ENCODE data around the gene SPIRE1. TPM values are rescaled to one million over a fixed set of nuclear protein-coding genes. Genes with fewer than 3 reads are reported as not detected.

Gene SPIRE1
- total and polyA plus RNA-seq, 4 donors = 0.29 to 5.7 (median 3.2) TPM

GRCh38 chr18:12438257-12438656 lies 219.7 kb downstream of the SPIRE1 start:
- H3K27me3 ChIP-seq (ENCODE audit: control insufficient read depth in 4 of 4, insufficient read depth in 4 of 4, low read length in 3 of 4) = no peaks in the 10 kb centered on the region
- H3K4me3 ChIP-seq (ENCODE audit: low read depth in 1 of 3, low read length in 3 of 3) = no peak overlapping the region
- no peak overlapping the region for H3K9ac ChIP-seq (ENCODE audit: low read depth in 1 of 2, low read length in 2 of 2)
- H3K36me3 ChIP-seq (ENCODE audit: control insufficient read depth in 4 of 4, insufficient read depth in 3 of 4, low read depth in 1 of 4, low read length in 3 of 4) = no peaks in the 10 kb centered on the region
- DNase-seq (ENCODE audit: low spot score) = no peak
- peaks cover 0 to 2% (median 0%) of the 10 kb centered on the region in 4 donors for H3K9me3 ChIP-seq (ENCODE audit: control insufficient read depth in 4 of 4, low read length in 3 of 4)
- no peaks in the 10 kb centered on the region for H3K4me1 ChIP-seq (ENCODE audit: control insufficient read depth in 4 of 4, insufficient read depth in 4 of 4, low read length in 3 of 4)
- 85% methylated on average over 10 of the region's 10 CpGs for WGBS
- H3K27ac ChIP-seq (ENCODE audit: low read depth in 1 of 2, low read length in 2 of 2) = no peak overlapping the region
- TF ChIP-seq YY1 (IDR thresholded peaks at IDR 0.05) (no peak), RXRA (IDR thresholded peaks at IDR 0.05) (no peak), GABPA (IDR thresholded peaks at IDR 0.05 in 1 of 2, conservative IDR thresholded peaks at IDR 0.05 in 1 of 2) (no peak), FOXA2 (IDR thresholded peaks at IDR 0.05) (no peak), MAX (IDR thresholded peaks at IDR 0.05) (no peak), HNF4A (conservative IDR thresholded peaks at IDR 0.05) (no peak), JUND (IDR thresholded peaks at IDR 0.05) (no peak), ATF3 (IDR thresholded peaks at IDR 0.05) (no peak), SP1 (IDR thresholded peaks at IDR 0.05) (no peak), RAD21 (IDR thresholded peaks at IDR 0.05) (no peak), HNF4G (IDR thresholded peaks at IDR 0.05) (no peak), FOXA1 (IDR thresholded peaks at IDR 0.05) (no peak), TAF1 (conservative IDR thresholded peaks at IDR 0.05) (no peak), EGR1 (IDR thresholded peaks at IDR 0.05; ENCODE audit: low read depth in 2 of 2) (no peak), NR2F2 (IDR thresholded peaks at IDR 0.05) (no peak)
- TF ChIP-seq, protein P1, sequence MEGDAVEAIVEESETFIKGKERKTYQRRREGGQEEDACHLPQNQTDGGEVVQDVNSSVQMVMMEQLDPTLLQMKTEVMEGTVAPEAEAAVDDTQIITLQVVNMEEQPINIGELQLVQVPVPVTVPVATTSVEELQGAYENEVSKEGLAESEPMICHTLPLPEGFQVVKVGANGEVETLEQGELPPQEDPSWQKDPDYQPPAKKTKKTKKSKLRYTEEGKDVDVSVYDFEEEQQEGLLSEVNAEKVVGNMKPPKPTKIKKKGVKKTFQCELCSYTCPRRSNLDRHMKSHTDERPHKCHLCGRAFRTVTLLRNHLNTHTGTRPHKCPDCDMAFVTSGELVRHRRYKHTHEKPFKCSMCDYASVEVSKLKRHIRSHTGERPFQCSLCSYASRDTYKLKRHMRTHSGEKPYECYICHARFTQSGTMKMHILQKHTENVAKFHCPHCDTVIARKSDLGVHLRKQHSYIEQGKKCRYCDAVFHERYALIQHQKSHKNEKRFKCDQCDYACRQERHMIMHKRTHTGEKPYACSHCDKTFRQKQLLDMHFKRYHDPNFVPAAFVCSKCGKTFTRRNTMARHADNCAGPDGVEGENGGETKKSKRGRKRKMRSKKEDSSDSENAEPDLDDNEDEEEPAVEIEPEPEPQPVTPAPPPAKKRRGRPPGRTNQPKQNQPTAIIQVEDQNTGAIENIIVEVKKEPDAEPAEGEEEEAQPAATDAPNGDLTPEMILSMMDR (IDR thresholded peaks at IDR 0.05; ENCODE audit: low read depth, low read length, missing input control) = no peak
- TF ChIP-seq, protein P2, sequence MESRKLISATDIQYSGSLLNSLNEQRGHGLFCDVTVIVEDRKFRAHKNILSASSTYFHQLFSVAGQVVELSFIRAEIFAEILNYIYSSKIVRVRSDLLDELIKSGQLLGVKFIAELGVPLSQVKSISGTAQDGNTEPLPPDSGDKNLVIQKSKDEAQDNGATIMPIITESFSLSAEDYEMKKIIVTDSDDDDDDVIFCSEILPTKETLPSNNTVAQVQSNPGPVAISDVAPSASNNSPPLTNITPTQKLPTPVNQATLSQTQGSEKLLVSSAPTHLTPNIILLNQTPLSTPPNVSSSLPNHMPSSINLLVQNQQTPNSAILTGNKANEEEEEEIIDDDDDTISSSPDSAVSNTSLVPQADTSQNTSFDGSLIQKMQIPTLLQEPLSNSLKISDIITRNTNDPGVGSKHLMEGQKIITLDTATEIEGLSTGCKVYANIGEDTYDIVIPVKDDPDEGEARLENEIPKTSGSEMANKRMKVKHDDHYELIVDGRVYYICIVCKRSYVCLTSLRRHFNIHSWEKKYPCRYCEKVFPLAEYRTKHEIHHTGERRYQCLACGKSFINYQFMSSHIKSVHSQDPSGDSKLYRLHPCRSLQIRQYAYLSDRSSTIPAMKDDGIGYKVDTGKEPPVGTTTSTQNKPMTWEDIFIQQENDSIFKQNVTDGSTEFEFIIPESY (IDR thresholded peaks at IDR 0.05) = no peak
- TF ChIP-seq, protein P3, sequence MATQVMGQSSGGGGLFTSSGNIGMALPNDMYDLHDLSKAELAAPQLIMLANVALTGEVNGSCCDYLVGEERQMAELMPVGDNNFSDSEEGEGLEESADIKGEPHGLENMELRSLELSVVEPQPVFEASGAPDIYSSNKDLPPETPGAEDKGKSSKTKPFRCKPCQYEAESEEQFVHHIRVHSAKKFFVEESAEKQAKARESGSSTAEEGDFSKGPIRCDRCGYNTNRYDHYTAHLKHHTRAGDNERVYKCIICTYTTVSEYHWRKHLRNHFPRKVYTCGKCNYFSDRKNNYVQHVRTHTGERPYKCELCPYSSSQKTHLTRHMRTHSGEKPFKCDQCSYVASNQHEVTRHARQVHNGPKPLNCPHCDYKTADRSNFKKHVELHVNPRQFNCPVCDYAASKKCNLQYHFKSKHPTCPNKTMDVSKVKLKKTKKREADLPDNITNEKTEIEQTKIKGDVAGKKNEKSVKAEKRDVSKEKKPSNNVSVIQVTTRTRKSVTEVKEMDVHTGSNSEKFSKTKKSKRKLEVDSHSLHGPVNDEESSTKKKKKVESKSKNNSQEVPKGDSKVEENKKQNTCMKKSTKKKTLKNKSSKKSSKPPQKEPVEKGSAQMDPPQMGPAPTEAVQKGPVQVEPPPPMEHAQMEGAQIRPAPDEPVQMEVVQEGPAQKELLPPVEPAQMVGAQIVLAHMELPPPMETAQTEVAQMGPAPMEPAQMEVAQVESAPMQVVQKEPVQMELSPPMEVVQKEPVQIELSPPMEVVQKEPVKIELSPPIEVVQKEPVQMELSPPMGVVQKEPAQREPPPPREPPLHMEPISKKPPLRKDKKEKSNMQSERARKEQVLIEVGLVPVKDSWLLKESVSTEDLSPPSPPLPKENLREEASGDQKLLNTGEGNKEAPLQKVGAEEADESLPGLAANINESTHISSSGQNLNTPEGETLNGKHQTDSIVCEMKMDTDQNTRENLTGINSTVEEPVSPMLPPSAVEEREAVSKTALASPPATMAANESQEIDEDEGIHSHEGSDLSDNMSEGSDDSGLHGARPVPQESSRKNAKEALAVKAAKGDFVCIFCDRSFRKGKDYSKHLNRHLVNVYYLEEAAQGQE (IDR thresholded peaks at IDR 0.05) = no peak
